GM19455 (cell line): ENCODE measurements around the gene NCS1.

Experiments
- ATAC-seq: cut with Tn5 transposase; IDR thresholded peaks from one replicate; pipeline ENCODE4 v1.9.1; 2021; ENCODE audit not compliant: unreplicated experiment

NCS1 gene

DNA sequence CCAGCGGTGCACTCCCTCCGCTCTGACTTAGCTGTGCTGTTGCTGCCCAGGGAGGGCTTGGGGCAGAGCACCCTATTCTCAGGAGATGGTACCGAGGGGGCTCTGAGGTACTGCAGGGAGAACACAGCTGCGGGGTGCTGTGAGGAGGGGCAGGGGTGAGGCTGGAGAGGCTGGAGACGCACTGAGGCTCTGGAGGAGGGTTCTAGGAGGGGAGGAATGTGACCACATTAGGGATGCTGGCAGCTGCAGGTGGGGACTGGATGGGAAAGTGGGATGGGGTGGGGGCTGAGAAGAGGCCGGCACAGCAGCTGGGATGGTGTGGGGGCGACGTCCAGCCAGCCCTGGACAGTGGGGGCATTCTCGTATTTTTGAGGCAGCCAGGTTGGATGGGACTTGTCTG is 20.9 kb downstream of the NCS1 start:
- no peak for ATAC-seq

DNA sequence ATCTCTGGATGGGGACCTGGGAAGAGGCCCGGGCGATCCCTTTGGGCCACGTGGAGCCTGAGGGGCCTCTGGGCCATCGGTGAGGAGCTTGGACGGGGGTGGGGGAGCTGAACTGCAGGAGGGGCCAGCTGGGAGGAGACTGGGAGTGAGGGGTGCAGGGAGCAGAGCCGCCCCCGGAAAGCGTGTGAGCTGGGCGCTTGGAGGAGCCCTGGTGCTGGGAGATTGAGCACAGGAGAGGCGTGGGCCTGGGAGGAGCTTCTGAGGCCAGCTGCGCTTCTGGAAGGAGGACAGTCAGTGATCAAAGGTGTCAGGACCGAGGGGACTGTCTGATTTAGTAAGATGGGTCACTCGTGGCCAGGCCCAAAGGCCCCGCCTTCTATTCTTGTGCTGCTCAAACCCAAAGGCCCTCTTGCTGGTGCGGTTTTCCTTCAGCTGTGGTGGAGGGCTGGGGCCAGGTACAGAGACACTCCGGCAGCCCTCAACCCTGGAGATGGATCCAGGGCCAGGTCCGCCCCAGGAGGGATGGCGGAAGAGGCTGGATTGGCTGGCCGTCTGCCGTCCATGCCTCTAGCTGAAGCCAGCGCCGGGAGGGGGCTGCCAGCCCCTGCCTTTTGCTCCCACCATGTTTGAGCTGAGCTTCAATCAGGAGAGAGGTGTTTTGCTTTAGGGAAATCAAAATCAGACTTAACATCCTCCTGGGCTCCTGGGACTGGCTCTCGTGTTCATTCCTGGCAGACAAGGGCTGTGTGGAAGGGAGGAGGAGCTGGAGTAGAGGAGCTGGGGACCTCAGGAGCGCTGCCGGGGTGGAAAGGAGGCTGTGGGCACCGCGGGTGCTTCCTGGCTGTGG is 21.6 kb downstream of the NCS1 start:
- no peak for ATAC-seq

DNA sequence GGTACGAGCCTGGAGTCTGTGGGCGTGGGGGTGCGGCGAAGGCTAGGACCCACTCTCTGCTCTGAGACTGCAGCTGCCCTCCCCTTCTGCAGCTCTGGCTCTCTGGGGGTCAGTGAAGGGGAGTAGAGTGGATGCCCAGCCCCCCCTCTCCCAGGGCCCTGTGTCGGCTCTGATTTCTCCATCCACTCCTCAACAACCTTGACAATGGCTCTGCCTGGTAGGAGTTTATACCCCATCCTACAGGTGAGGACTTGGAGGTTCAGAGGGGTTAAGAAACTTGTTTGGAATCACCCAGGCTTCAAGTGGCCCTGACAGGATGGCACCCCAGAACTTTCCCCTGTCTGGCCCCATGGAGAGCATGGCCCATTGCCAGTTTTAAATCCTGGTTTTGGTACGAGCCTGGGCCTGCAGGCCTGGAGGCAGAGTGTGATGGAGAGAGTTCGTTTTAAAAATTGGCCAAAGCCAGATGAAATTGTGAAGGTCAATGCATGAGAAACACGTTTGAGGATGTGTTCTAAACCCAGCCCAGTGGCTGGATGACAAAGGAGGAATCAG is 22.3 kb downstream of the NCS1 start:
- no peak for ATAC-seq

DNA sequence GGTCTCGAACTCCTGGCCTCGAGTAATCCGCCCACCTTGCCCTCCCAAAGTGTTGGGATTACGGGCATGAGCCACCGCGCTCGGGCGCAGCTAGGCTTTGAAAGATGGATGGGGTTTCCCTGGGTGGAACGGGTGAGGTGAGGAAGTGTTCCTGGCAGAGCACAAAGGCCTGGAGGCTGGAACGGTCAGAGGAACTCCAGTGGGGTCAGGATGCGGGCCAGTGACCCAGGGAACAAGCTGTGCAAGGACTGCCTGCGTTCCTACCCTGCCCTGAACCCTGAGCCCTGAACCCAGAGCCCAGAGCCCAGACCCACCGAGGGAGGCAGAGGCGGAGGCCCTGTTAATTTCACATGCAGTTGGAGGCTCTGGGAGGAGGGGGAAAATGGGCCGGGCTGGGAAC is 23.4 kb downstream of the NCS1 start:
- no peak for ATAC-seq

DNA sequence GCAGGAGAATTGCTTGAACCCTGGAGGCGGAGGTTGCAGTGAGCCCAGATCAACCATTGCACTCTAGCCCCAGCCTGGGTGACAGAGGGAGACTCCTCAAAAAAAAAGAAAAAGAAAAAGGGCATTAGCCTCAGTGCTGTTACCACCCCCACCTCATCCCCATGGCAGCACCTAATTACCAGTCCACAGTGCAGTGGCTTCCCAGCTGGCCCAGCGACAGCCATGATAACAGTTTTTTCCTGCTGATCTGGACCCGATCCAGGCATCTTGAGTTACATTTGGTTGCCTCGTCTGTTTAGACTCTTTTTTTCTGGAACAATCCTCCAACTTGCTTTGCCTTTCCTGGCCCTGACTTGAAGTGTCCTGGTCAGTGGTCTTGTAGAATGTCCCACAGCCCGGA is 24.4 kb downstream of the NCS1 start:
- ATAC-seq = no peak

DNA sequence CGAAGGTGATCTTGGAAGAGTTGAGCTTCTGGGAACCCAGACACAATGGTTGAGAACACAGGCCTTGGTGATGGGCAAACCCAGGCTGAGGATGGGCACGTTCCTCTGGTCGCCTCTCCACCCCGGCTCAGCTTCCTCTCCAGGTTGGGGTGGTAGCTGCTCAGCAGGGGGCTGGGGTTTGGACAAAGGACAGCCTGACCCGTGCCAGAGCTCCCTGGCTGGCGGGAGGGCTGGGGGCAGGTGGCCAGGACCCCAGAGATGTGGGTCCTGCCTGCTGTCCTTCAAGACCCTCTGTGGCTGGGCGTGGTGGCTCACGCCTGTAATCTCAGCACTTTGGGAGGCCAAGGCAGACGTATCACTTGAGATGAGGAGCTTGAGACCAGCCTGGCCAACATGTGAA is 25.2 kb downstream of the NCS1 start:
- ATAC-seq = no peak

DNA sequence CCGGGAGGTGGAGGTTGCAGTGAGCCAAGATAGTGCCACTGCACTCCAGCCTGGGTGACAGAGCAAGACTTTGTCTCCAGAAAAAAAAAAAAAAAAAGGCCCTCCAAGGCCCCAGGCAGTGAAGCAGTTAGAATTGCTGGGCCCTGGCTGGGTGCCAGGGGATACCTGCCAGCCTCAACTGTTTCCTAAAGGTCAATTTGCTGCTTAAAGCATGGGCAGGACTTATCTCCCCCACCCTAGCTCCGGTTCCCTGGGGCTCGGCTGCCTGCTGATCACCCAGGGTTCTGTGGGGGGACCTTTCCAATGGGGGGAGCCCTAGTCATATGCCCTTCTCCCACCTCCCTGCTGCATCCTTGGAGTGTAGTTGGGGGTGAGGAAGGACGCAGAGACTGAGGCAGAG is 25.7 kb downstream of the NCS1 start:
- no peak for ATAC-seq

DNA sequence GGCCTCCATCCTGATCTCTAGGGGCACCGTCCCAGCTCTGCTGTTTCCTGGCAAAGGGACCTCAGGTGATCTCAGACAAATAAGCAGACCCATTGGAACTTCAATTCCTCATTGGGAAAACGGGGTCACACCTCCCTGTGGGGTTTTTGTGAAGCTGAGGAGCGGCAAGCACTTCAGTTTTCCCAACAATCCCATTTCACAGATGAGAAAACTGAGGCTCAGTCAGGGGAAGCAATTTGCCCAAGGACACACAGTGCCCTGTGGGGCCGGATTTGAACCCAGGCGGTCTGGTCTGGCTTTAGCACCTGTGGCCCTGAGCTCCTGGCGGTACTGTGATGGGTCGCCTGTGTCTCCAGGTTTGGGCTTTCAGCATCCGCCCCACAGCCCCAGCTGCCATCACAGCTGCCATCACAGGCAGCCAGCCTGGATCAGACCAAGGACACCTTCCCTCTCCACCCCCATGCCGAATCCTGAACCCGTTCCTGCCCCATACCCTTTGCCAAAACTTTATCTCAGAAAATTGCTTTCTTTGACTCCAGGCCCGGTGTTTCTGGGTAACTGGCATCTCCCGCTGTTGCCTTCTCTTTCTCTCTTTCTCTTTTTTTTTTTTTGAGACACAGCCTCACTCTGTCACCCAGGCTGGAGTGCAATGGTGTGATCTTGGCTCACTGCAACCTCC is 26.4 kb downstream of the NCS1 start:
- no peak for ATAC-seq

DNA sequence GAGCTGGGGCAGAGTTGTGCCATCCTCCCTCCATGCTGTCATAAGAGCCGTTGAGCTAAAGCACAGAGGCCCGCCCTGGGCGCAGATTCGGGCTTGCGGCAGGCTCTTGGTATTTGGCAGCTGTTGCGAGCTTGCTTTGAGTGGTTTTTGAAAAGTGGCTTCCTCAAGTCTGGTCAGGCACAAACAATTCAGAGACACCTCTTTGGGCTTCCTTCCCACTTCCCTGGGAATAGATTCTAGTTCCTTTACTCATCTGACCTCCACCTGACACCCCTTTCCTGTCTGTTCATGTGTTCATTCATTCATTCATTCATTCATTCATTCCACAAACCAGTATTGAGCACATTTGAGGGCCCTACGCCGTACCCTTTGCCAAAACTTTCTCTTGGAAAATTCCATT is 27.4 kb downstream of the NCS1 start:
- no peak for ATAC-seq

DNA sequence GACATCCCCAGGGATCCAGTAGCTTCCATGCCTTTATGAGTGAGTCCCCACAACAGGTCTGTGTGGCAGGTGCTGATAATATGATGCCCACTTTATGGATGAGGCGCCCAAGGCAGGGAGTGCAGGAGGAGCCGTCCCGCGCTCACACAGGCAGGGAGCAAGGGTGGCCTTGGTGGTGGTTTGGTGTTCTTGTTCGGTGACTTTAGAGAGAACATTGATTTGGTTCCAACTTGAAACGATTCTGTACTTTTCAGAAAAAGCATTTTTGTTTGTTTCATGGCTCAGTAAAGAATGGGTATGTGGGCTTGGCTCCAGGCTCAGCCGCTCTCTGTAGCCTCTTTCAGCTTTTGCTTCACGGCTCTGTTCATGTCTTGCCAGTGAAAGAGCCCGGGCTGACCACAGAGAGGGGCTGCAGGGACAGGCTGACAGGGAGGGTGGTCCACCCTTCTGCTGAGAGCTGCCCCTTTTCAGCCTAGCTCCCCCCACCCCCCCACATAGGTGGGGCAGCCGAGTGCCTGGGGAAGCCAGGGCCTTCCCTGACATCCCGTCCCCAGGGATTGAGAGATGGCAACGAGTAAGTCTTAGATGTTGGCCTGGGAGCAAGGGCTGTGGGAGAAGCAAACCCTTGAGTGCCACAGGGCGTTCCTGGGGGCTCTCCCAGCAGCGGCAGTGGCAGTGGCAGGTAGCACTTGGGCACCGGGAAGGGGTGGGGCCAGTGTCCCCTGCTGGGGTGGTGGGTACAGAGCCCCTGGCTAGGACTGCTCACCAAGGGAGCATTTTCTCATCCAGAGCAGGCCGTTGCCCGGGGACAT is 28.0 kb downstream of the NCS1 start:
- ATAC-seq = no peak

DNA sequence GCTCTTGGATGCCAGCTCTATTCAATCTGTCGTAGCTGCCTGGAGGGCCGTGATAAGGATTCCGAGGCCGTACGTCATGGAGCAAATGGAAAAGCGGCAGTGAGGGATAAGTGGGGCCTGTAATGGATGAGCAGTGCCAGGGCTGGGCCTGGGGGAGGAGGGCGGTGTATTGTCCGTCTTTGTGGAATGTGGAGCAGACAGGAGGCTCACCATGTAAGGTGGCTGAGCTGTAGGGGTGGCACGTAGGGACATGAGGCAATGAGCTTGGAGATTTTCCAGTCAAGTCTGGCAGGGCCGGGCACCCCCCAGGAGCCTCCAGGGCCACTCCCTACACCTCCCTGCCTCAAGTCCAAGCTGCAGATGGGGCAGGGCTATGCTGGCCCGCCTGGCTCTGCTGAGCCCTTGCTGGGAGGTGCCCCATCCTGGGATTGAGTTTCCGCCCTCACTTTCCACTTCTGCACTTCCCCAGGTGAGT is 29.2 kb downstream of the NCS1 start:
- no peak for ATAC-seq

DNA sequence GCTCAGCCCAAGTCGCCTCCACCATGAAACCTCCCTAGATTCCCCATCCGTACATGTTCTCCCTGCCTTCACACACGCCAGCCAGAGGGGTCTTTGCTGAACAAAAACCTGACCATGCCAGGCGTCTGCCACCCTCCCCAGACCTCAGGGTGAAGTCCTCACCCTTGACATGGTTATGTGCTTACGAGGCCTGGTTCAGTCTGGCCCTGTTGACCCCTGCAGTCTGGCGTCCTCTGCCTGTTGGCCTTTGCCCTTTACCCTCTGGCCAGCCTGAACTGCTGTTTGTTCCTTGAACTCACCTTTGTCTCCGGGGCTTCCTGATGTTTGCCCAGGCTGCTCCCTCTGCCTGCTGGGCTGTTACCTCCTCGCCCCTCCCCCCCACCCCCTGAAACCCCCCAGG is 29.8 kb downstream of the NCS1 start:
- ATAC-seq = no peak

DNA sequence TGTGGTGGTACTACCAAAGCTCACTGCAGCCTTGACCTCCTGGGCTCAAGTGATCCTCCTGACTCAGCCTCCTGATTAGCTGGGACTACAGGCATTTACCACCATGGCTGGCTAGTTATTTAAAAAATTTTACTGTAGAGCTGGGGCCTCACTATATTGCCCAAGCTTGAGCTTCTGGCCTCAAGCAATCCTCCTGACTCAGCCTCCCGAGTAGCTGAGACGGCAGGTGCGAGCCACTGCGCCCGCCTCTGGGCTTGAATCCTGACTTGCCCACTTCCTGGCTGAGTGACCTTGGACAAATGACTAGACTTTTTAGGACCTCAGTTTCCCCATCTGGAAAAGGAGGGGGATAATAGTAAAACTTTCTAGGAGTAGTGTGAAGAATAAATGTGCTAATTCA is 32.1 kb downstream of the NCS1 start:
- ATAC-seq = no peak

DNA sequence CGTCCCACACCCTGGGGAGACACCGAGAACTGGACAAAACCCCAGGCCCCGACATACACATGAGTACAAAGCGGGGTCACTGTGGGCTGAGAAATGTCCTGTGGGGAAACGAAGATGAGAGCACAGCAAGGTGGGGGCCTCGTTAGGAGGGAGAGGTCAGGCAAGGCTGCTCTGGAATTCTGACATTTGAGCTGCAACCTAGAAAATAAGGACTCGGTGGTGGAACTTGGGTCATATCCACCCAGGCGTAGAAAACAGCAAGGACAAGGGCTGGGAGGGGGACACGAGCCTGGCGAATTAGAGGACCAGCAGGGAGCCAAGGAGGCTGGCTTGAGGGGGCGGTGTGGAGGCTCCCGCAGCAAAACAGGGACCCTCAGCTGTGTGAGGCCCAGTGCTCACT is 32.8 kb downstream of the NCS1 start:
- ATAC-seq = no peak

DNA sequence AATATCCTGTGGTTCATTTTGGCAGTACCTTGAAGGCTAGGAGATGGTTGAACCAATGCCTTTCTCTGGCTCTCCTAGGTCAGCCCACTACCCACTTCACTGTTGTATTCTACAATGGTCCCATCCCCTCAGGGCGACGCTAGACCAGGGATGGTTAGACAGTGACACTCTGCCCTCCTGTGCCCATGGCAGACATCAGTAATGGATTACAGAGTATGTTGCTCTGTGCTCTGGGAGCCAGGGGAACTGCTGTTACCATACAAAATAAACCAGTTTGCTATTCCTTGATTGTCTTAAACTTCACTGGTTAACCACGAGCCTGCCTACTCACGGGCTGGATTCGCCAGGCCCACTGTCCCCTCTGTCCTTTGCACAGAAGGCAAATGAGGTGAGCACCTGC is 33.7 kb downstream of the NCS1 start:
- ATAC-seq = no peak

DNA sequence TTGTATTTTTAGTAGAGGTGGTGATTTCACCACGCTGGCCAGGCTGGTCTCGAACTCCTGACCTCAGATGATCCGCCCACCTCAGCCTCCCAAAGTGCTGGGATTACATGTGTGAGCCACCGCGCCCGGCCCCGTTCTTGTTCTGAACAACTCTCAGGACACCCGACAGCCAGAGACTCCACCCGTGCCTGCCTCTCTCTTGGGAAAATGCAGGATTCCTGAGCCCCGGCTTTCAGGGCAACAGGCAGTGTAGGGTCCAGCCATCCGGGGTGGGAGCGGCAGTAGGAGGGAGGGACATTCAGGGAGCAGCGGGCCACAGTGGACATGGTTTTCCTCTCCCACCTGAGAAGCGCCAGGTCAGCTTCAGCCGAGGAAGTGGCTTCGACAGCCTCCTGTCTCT is 34.4 kb downstream of the NCS1 start:
- ATAC-seq = no peak

DNA sequence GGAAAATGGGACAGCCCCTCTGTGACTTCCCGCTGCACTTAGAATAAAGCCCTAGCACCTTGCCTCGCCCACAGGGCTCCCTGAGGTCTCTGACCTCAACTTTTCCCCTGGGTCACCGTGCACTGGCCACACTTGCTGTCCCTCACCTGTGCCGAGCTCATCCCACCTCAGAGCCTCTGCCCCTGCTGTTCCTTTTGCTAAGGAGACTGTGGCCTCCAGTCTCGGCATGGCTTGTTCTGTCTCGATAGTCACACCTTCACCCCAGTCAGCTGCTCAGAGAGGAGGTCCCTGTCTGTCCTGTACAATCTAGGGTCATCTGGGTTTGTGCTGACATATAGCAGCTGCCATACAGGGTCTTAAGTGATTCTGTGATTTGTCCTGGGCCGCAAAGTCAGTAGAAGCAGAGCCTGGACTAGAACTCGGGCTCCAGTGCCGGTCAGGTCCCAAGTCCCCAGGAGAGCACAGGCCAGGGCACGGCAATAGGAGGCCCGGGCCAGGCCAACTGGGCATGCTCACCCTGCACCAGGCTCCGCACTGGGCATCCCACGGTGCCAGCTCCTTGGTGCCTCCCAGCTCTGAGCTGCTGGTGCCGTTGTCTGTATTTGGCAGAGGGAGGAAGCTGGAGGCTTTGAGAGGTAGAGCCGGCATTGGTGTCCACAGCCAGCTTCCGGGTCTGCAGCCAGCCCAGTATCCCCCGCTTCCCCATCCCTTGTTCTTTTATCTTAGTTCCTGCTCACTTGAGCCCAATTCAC is 35.2 kb downstream of the NCS1 start:
- ATAC-seq = no peak

DNA sequence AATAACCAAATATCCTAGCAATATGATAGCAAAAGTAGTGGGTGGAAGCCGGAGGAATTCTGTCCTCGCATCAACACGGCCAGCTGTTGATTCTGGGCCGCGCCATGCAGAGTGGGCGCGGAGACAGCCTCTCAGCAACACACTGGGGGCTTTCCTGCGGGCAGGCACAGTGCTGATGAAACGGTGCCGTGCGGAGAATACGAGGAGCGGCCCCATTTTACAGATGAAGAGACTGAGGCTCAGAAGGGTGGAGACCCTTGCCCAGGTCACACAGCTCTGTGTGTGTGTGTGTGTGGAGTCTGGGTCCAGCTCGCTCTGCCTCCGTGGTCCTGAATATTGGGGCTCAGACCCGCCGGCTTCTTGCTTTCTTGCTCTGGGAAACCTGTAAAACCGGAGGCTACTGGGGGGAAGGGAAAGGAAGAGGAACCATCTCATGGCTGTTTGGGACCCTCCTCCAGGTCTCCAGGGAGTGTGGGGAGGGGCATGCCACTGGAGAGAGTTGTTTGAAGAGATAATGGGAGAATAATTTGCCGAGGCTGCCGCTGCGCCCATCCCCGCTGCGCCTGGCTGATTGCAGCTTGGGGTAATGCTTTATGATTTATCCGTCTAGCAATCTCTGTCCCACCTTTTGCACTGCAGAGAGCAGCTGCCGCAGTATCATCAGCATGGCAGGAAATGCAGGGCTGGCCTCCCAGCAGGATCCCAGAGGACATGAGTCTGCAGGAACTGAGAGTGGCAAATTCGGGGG is 36.6 kb downstream of the NCS1 start:
- no peak for ATAC-seq

DNA sequence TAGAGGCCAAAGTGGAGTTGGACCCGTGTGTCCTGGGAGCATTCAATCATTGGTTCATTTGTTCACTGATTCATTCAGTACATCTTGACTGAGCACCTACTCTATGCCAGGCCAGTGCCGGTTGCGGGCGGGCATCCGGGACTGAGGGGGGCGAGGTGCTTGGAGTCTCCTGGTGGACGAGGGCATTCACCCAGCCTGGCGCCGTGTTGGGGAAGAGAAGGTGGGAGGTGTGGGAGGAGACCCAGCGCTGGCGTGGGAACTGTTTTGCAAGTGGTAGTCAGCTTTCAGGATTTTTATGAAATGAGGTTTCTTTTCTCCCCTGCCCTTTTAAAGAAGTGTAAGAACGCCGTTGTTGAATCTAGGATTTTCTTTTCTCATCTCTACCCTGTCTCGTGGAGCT is 37.2 kb downstream of the NCS1 start:
- ATAC-seq = no peak
